ENCODE data around the gene BOD1. TPM values are rescaled to one million over a fixed set of nuclear protein-coding genes. Genes with fewer than 3 reads are reported as not detected.

BOD1 gene
- polyA plus RNA-seq, 2 of the 4 experiments (the other 2 are of a cell fraction), result 59.1 to 102 TPM

DNA sequence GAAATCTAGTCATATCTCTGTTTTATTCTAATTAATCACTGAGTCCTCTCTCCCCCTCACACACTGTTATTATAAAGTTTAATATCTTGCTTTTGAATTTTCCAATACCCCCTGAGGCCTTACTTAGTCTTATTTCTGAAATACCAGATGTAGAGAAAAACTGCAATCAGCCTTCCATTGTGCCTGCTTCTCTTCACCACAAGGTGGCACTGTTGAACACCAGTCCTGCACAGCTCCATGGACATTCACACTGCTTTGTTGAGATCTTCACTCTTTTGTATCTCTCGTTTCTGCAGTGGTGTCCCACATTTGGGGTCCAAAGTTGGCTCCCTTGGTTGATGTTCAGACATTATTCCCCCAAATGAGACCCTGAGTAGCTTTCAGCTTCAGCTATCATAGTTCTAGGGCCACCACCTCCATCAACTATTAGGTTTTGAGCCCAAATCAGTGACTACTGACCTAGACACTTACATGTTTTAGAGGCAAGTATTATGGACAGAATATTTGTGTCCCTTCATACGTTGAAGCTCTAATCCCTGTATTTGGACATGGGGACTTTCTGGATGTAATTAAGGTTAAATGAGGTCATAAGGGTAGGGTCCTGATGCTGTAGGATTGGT is 24.3 kb downstream of the BOD1 start:
- ATAC-seq (peak in 1 of 2 experiments; percentile 53; a peak in 2 of 6 replicates), FAIRE-seq (no peak), DNase-seq (ENCODE audit: low read depth in 1 of 2, low spot score in 1 of 2) (peak; percentile 21 to 65)
- Histone ChIP-seq H3K4me1 (no peaks in the 10 kb centered on the region), H3K4me2 (no peak overlapping the region), H3K4me3 (no peak overlapping the region), H3K9me3 (peaks cover 56% of the 10 kb centered on the region), H3K27ac (no peak overlapping the region)
- ChIA-PET CTCF (interaction anchor here (0.6 to 2.2 kb wide), 12 partner anchors 10 to 720 kb away, joined by 3 to 4 read pairs (median 3); partner anchors contain the start of gene BOD1), POLR2A (interaction anchor here (0.6 kb wide), 1 partner anchor 24 kb away, joined by 3 read pairs; no protein-coding TSS in a partner anchor)
- 16% methylated on average over 2 of the region's 2 CpGs for WGBS (ENCODE audit: missing lambda C conversion rate)
- no peak for TF ChIP-seq RCOR1 (IDR thresholded peaks at IDR 0.05; ENCODE audit: low read depth, low read length)
- no peak for TF ChIP-seq HOXB5 (CRISPR knock-in tag; IDR thresholded peaks at IDR 0.05)
- TF ChIP-seq CEBPB (IDR thresholded peaks at IDR 0.05), result no peak
- TF ChIP-seq, protein P1, sequence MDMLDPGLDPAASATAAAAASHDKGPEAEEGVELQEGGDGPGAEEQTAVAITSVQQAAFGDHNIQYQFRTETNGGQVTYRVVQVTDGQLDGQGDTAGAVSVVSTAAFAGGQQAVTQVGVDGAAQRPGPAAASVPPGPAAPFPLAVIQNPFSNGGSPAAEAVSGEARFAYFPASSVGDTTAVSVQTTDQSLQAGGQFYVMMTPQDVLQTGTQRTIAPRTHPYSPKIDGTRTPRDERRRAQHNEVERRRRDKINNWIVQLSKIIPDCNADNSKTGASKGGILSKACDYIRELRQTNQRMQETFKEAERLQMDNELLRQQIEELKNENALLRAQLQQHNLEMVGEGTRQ (IDR thresholded peaks at IDR 0.05), result no peak
- TF ChIP-seq CBX8 (IDR thresholded peaks at IDR 0.05), result no peak
- TF ChIP-seq, protein P2, sequence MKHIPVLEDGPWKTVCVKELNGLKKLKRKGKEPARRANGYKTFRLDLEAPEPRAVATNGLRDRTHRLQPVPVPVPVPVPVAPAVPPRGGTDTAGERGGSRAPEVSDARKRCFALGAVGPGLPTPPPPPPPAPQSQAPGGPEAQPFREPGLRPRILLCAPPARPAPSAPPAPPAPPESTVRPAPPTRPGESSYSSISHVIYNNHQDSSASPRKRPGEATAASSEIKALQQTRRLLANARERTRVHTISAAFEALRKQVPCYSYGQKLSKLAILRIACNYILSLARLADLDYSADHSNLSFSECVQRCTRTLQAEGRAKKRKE (CRISPR knock-in tag; IDR thresholded peaks at IDR 0.05; ENCODE audit: low read depth), result no peak
- TF ChIP-seq ESRRA (IDR thresholded peaks at IDR 0.05; ENCODE audit: borderline replicate concordance, low read length), result no peak
- TF ChIP-seq NR3C1 (IDR thresholded peaks at IDR 0.05), result no peak
- no peak for TF ChIP-seq ZC3H11A (IDR thresholded peaks at IDR 0.05)
- TF ChIP-seq, protein P3, sequence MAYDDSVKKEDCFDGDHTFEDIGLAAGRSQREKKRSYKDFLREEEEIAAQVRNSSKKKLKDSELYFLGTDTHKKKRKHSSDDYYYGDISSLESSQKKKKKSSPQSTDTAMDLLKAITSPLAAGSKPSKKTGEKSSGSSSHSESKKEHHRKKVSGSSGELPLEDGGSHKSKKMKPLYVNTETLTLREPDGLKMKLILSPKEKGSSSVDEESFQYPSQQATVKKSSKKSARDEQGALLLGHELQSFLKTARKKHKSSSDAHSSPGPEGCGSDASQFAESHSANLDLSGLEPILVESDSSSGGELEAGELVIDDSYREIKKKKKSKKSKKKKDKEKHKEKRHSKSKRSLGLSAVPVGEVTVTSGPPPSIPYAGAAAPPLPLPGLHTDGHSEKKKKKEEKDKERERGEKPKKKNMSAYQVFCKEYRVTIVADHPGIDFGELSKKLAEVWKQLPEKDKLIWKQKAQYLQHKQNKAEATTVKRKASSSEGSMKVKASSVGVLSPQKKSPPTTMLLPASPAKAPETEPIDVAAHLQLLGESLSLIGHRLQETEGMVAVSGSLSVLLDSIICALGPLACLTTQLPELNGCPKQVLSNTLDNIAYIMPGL (CRISPR knock-in tag; IDR thresholded peaks at IDR 0.05; ENCODE audit: borderline replicate concordance), result no peak
- TF ChIP-seq SMC3 (IDR thresholded peaks at IDR 0.05), result 0 out of 3 replicates have a peak, but pooled peaks have one; percentile 17
- no peak for TF ChIP-seq KDM1A (IDR thresholded peaks at IDR 0.05; ENCODE audit: low read depth)
- no peak for TF ChIP-seq EHMT2 (IDR thresholded peaks at IDR 0.05; ENCODE audit: low read depth)
- no peak for TF ChIP-seq EP300 (IDR thresholded peaks at IDR 0.05)
- TF ChIP-seq CHD4 (IDR thresholded peaks at IDR 0.05; ENCODE audit: borderline replicate concordance), result no peak
- no peak for TF ChIP-seq PHF8 (IDR thresholded peaks at IDR 0.05; ENCODE audit: borderline replicate concordance, low read depth)
- TF ChIP-seq, protein P4, sequence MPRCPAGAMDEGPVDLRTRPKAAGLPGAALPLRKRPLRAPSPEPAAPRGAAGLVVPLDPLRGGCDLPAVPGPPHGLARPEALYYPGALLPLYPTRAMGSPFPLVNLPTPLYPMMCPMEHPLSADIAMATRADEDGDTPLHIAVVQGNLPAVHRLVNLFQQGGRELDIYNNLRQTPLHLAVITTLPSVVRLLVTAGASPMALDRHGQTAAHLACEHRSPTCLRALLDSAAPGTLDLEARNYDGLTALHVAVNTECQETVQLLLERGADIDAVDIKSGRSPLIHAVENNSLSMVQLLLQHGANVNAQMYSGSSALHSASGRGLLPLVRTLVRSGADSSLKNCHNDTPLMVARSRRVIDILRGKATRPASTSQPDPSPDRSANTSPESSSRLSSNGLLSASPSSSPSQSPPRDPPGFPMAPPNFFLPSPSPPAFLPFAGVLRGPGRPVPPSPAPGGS (IDR thresholded peaks at IDR 0.05), result no peak
- TF ChIP-seq, protein P5, sequence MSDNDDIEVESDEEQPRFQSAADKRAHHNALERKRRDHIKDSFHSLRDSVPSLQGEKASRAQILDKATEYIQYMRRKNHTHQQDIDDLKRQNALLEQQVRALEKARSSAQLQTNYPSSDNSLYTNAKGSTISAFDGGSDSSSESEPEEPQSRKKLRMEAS (IDR thresholded peaks at IDR 0.05), result no peak
- TF ChIP-seq, protein P6, sequence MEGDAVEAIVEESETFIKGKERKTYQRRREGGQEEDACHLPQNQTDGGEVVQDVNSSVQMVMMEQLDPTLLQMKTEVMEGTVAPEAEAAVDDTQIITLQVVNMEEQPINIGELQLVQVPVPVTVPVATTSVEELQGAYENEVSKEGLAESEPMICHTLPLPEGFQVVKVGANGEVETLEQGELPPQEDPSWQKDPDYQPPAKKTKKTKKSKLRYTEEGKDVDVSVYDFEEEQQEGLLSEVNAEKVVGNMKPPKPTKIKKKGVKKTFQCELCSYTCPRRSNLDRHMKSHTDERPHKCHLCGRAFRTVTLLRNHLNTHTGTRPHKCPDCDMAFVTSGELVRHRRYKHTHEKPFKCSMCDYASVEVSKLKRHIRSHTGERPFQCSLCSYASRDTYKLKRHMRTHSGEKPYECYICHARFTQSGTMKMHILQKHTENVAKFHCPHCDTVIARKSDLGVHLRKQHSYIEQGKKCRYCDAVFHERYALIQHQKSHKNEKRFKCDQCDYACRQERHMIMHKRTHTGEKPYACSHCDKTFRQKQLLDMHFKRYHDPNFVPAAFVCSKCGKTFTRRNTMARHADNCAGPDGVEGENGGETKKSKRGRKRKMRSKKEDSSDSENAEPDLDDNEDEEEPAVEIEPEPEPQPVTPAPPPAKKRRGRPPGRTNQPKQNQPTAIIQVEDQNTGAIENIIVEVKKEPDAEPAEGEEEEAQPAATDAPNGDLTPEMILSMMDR (IDR thresholded peaks at IDR 0.05), result peak; percentile 33; the same call in 2 of the 3 replicates
- TF ChIP-seq POLR2AphosphoS2 (conservative IDR thresholded peaks at IDR 0.05; ENCODE audit: low read length), result no peak
- peak in 1 of 2 experiments; percentile 50; a peak in 2 of 5 replicates for TF ChIP-seq RAD21 (conservative IDR thresholded peaks at IDR 0.05 in 1 of 2, IDR thresholded peaks at IDR 0.05 in 1 of 2)

All from A549 (cell line).